Measurements from ENCODE around the gene TAC3.
A peak's percentile ranks its signal among the peaks of the same experiment; 100 is the strongest.
"Not testable (repeated sequence)": the region's sequence is repeated elsewhere in the genome, so short reads cannot be mapped to it uniquely, and the experiment has no call there.

Gene TAC3

GRCh38 chr12:56987551-56988053, 28.7 kb downstream of the TAC3 start:
- POLR2A ChIA-PET = interaction anchor here (1.0 kb wide), 1 partner anchor 11 kb away, joined by 3 read pairs; no protein-coding TSS in a partner anchor
- peak; percentile 97 for TF ChIP-seq CTCF (IDR thresholded peaks at IDR 0.05; ENCODE audit: insufficient read depth, low read length, missing control alignments)
- no peak overlapping the region for H3K4me3 ChIP-seq (ENCODE audit: low read depth, low read length)
- CTCF ChIA-PET = interaction anchor here (0.6 to 5.0 kb wide), 29 partner anchors 9 to 352 kb away, joined by 3 to 303 read pairs (median 4); partner anchors contain the start of genes HSD17B6, PRIM1 and ZBTB39
- no peak for DNase-seq (ENCODE audit: low read depth, low spot score)

- TF ChIP-seq CTCF (IDR thresholded peaks at IDR 0.05; ENCODE audit: insufficient read depth, low read length, missing control alignments) = no peak
- H3K4me3 ChIP-seq (ENCODE audit: low read depth, low read length) = no peak overlapping the region
- ChIA-PET CTCF (interaction anchor here (0.8 to 5.0 kb wide), 20 partner anchors 10 to 352 kb away, joined by 3 to 303 read pairs (median 4); partner anchors contain the start of genes HSD17B6, PRIM1 and ZBTB39), POLR2A (no interaction called here)
- no peak for DNase-seq (ENCODE audit: low read depth, low spot score)
Measured at GRCh38 chr12:56987011-56987410, 29.3 kb downstream of the TAC3 start.

- DNase-seq (ENCODE audit: low read depth, low spot score); H3K4me3 ChIP-seq (ENCODE audit: low read depth, low read length); POLR2A ChIA-PET: not testable (repeated sequence)
- CTCF ChIA-PET = interaction anchor here (0.7 to 5.0 kb wide), 4 partner anchors 17 to 244 kb away, joined by 3 to 303 read pairs (median 48); partner anchors contain the start of genes HSD17B6, PRIM1 and ZBTB39
Measured at GRCh38 chr12:56985714-56986113, 30.6 kb downstream of the TAC3 start.

GRCh38 chr12:56983386-56983785, 32.9 kb downstream of the TAC3 start:
- H3K4me3 ChIP-seq (ENCODE audit: low read depth, low read length) = no peak overlapping the region
- no peak for TF ChIP-seq CTCF (IDR thresholded peaks at IDR 0.05; ENCODE audit: insufficient read depth, low read length, missing control alignments)
- ChIA-PET CTCF (no interaction called here), POLR2A (no interaction called here)
- no peak for DNase-seq (ENCODE audit: low read depth, low spot score)

GRCh38 chr12:56982578-56983236, 33.6 kb downstream of the TAC3 start:
- H3K4me3 ChIP-seq (ENCODE audit: low read depth, low read length); POLR2A ChIA-PET; DNase-seq (ENCODE audit: low read depth, low spot score): not testable (repeated sequence)
- CTCF ChIA-PET = interaction anchor here (0.6 to 1.4 kb wide), 2 partner anchors 19 to 225 kb away, joined by 3 to 4 read pairs; no protein-coding TSS in a partner anchor

GRCh38 chr12:56980941-56981530, 35.3 kb downstream of the TAC3 start:
- H3K4me3 ChIP-seq (ENCODE audit: low read depth, low read length) = no peak overlapping the region
- CTCF ChIA-PET = interaction anchor here (1.1 to 1.4 kb wide), 2 partner anchors 21 to 218 kb away, joined by 3 read pairs; partner anchors contain the start of gene HSD17B6
- POLR2A ChIA-PET = no interaction called here
- TF ChIP-seq CTCF (IDR thresholded peaks at IDR 0.05; ENCODE audit: insufficient read depth, low read length, missing control alignments) = no peak
- DNase-seq (ENCODE audit: low read depth, low spot score) = no peak

GRCh38 chr12:56980268-56980667, 36.1 kb downstream of the TAC3 start:
- CTCF ChIA-PET = interaction anchor here (1.0 to 1.1 kb wide), 2 partner anchors 24 to 218 kb away, joined by 3 read pairs; partner anchors contain the start of gene HSD17B6

More at GRCh38 chr12:56980268-56980667, 36.1 kb downstream of the TAC3 start:
- no peak for DNase-seq (ENCODE audit: low read depth, low spot score)
- no peak overlapping the region for H3K4me3 ChIP-seq (ENCODE audit: low read depth, low read length)
- no peak for TF ChIP-seq CTCF (IDR thresholded peaks at IDR 0.05; ENCODE audit: insufficient read depth, low read length, missing control alignments)
- POLR2A ChIA-PET = no interaction called here

Measured in AG04449 (cell line).